Adrenal gland (tissue), 12 donors: ENCODE results near the gene ENTPD8. TPM values are rescaled to one million over a fixed set of nuclear protein-coding genes. Genes with fewer than 3 reads are reported as not detected.

Source experiments
- DNase-seq, 7 donors: peaks; one replicate each; pipeline ENCODE4 v3.0.0-alpha.2; 2019 to 2020
- H3K27ac ChIP-seq, 5 donors: fragments of 200-600 bp; sonication (generic) in 4 of 5; 1 replicate in 3 of 5; 2 replicates in 2 of 5; pipeline versions ENCODE4 v1.5.1 to v1.8.0; 2016 to 2020; ENCODE audit warnings: mild to moderate bottlenecking in 1 of 5
- H3K27me3 ChIP-seq: fragments of 200-600 bp; 2 replicates; pipeline ENCODE4 v1.8.0; 2021
- H3K36me3 ChIP-seq, 2 donors: fragments of 200-600 bp; replicated peaks in 1 of 2; 1 replicate in 1 of 2; 2 replicates in 1 of 2; pipeline versions ENCODE4 v1.5.1 to v1.8.0; 2018 to 2022
- H3K4me1 ChIP-seq, 2 donors: fragments of 200-600 bp; replicated peaks in 1 of 2; 1 replicate in 1 of 2; 2 replicates in 1 of 2; pipeline versions ENCODE4 v1.5.1 to v1.8.0; 2018 to 2021
- H3K4me3 ChIP-seq, 4 donors: fragments of 200-600 bp; sonication (generic) in 3 of 4; one replicate each; pipeline ENCODE4 v1.5.1; 2016 to 2018
- H3K9me3 ChIP-seq, 3 donors: fragments of 200-600 bp; sonication (generic) in 1 of 3; replicated peaks in 1 of 3; 1 replicate in 2 of 3; 2 replicates in 1 of 3; pipeline versions ENCODE4 v1.5.1 to v1.8.0; 2016 to 2021
- POLR2A ChIP-seq, 2 donors: fragments of 450-650 bp; IDR thresholded peaks; one replicate each; pipeline ENCODE4 v1.6.1; 2017; ENCODE audit warnings: antibody characterized with exemption in 2 of 2, mild to moderate bottlenecking in 2 of 2, moderate library complexity in 1 of 2
- WGBS, 4 donors: extraction: QIAGEN DNeasy Blood & Tissue Kit in 2 of 4; methylation state at CpG; one replicate each; pipeline versions ENCODE4 v1.1.5 to v1.1.7; 2013 to 2017; 5-methylcytosine and 5-hydroxymethylcytosine counted together
- intact Hi-C, 2 donors: fragments of 100-400 bp; cut with DNase I; formaldehyde crosslinking; loops; one replicate each; pipeline versions ENCODE4 v1.14.1 to v1.15.0; 2022 to 2023
- polyA plus RNA-seq, 3 donors: library from polyadenylated mRNA; stranded (reverse); fragments of 200-250 nt in 2 of 3; fragments of 350-450 nt in 1 of 3; fragmentation: Illumina TruSeq in 1 of 3; extraction: RNeasy Lipid Tissue Mini Kit (QIAGEN cat#74804) in 1 of 3; gene quantifications; one replicate each; pipeline ENCODE4 v1.2.3, GENCODE V29; 2013 to 2014
- total RNA-seq, 9 donors: library from RNA; depleted of rRNA in 4 of 9; stranded (reverse); fragments of >200 nt in 4 of 9; fragments of 120-200 nt in 1 of 9; fragmentation: NEBNext Ultra II Directional in 1 of 9; extraction: Animal tissue kit (Norgen Biotek cat#: 25700) in 1 of 9; gene quantifications; one replicate each; pipeline versions ENCODE4 v1.1.0 to v1.2.4, GENCODE V29; 2013 to 2023
- TF ChIP-seq, protein P1 (sequence below), 6 experiments: fragments of 450-650 bp in 4 of 6; fragments of 200-600 bp in 2 of 6; sonication (generic) in 1 of 6; IDR thresholded peaks; 1 replicate in 5 of 6; 2 replicates in 1 of 6; pipeline versions ENCODE4 v1.5.1 to v1.8.0; 2016 to 2021; ENCODE audit warnings: antibody characterized with exemption in 6 of 6, mild to moderate bottlenecking in 2 of 6, moderate library complexity in 1 of 6
- donor health status: healthy with polysubstance abuse.
- donor health status: Bipolar disorder and iron deficiency.
- donor health status: DM: yes; HTN: yes; CAD: no.
- donor health status: DM: no; HTN: no; CAD: no.
- donor health status: DM: no; HTN: no; CAD: no.
- donor health status: DM: yes; HTN: yes; CAD: no.

ENTPD8 gene
- total and polyA plus RNA-seq, 12 donors = 0.14 to 0.20 (median 0.17) TPM; not detected in 6

DNA sequence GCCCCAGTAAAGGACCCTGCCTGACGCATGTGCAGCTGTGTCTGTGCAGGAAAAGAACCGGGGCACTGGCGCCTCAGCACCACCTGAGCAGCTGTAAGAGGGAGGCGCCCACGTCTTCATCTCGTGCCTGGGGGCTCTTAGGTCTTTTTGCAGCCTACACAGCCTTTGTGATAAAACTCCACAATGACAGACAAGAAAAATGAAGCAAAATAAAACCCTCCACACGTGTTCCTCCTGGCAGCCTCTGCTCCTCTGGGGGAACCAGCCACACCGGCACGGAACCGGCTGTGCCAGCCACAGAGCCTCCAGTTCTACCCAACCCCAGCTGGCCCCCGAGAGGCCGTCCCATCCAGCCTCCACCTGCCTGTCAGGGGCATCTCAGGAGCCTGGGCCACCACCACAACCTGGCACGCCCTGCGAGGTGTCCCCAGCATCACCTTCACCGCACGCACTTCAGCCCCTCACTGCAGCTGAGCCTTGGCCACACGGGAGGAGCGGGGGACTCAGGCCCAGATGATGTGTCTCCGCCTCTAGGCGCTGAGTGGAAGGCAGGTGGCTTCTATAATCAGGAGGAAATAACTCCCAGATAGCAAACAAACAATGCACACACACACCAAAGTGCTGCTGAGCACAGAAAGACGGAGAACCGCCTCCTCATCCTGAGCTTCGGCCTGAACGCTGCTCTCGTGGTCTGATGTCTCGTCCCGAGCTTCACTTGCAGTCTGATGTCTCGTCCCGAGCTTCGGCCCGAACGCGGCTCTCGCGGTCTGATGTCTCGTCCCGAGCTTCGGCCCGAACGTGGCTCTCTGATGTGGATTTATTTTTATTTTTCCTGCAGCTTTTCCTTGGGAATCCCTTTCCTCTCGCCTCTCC, 46.5 kb upstream of the ENTPD8 start:
- 92 to 94% (median 93%) methylated on average over 38 to 41 of the region's 41 CpGs for WGBS, 4 donors
- DNase-seq = no peak
- no peak for TF ChIP-seq POLR2A (IDR thresholded peaks at IDR 0.05)
- TF ChIP-seq, protein P1, sequence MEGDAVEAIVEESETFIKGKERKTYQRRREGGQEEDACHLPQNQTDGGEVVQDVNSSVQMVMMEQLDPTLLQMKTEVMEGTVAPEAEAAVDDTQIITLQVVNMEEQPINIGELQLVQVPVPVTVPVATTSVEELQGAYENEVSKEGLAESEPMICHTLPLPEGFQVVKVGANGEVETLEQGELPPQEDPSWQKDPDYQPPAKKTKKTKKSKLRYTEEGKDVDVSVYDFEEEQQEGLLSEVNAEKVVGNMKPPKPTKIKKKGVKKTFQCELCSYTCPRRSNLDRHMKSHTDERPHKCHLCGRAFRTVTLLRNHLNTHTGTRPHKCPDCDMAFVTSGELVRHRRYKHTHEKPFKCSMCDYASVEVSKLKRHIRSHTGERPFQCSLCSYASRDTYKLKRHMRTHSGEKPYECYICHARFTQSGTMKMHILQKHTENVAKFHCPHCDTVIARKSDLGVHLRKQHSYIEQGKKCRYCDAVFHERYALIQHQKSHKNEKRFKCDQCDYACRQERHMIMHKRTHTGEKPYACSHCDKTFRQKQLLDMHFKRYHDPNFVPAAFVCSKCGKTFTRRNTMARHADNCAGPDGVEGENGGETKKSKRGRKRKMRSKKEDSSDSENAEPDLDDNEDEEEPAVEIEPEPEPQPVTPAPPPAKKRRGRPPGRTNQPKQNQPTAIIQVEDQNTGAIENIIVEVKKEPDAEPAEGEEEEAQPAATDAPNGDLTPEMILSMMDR (IDR thresholded peaks at IDR 0.05) = no peak

GRCh38 chr9:137486545-137487453, 45.6 kb upstream of the ENTPD8 start:
- DNase-seq = no peak
- H3K27me3 ChIP-seq = no peaks in the 10 kb centered on the region

More for the DNA sequence above, 46.5 kb upstream of the ENTPD8 start:
- intact Hi-C loops = no loop called here
- no peaks in the 10 kb centered on the region for H3K27me3 ChIP-seq
- peaks cover 0 to under 1% of the 10 kb centered on the region in 2 donors for H3K4me1 ChIP-seq
- no peak overlapping the region for H3K4me3 ChIP-seq
- no peaks in the 10 kb centered on the region for H3K9me3 ChIP-seq
- H3K36me3 ChIP-seq = no peaks in the 10 kb centered on the region
- H3K27ac ChIP-seq = no peak overlapping the region

DNA sequence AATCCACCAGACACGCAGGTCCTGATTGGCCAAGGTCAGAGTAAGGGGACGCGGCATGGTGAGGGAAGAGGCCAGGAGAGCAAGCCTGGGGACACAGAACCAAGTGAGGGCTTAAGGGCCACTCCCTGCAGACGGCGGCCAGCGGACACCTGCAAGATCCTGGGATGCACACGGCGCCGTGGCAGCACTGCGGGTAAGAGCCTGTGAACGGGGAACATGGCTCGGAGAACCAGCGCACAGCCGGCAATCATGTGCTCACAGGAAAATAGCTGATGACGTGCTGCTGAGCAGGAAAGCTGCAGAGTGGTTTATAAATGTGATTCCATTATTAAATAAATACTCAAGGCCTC, 45.0 kb upstream of the ENTPD8 start:
- no peak overlapping the region for H3K27ac ChIP-seq
- H3K4me1 ChIP-seq = peaks cover 11 to 16% of the 10 kb centered on the region in 2 donors
- H3K9me3 ChIP-seq = no peaks in the 10 kb centered on the region
- DNase-seq = no peak
- no peak for TF ChIP-seq POLR2A (IDR thresholded peaks at IDR 0.05)
- TF ChIP-seq, protein P1 (IDR thresholded peaks at IDR 0.05) = no peak
- no peaks in the 10 kb centered on the region for H3K36me3 ChIP-seq
- H3K4me3 ChIP-seq = no peak overlapping the region
- no peaks in the 10 kb centered on the region for H3K27me3 ChIP-seq
- intact Hi-C loops = no loop called here
- 91 to 94% (median 92%) methylated on average over 11 to 15 of the region's 15 CpGs for WGBS, 4 donors

More at GRCh38 chr9:137486545-137487453, 45.6 kb upstream of the ENTPD8 start:
- TF ChIP-seq, protein P1 (IDR thresholded peaks at IDR 0.05) = no peak
- no peak for TF ChIP-seq POLR2A (IDR thresholded peaks at IDR 0.05)
- Histone ChIP-seq H3K4me3 (no peak overlapping the region), H3K27ac (no peak overlapping the region), H3K36me3 (no peaks in the 10 kb centered on the region), H3K4me1 (peaks cover 9% of the 10 kb centered on the region in 2 donors), H3K9me3 (no peaks in the 10 kb centered on the region)
- WGBS, 4 donors = 84 to 90% (median 89%) methylated on average over 16 to 35 of the region's 35 CpGs
- intact Hi-C loops = no loop called here
